ENCODE measurements around the gene TAC3. TPM values are rescaled to one million over a fixed set of nuclear protein-coding genes. Genes with fewer than 3 reads are reported as not detected.

TAC3 gene
- total and polyA plus RNA-seq, 2 donors (not counting 3 experiments of a cell fraction or from before 2014, with no cell fraction given), result not detected

DNA sequence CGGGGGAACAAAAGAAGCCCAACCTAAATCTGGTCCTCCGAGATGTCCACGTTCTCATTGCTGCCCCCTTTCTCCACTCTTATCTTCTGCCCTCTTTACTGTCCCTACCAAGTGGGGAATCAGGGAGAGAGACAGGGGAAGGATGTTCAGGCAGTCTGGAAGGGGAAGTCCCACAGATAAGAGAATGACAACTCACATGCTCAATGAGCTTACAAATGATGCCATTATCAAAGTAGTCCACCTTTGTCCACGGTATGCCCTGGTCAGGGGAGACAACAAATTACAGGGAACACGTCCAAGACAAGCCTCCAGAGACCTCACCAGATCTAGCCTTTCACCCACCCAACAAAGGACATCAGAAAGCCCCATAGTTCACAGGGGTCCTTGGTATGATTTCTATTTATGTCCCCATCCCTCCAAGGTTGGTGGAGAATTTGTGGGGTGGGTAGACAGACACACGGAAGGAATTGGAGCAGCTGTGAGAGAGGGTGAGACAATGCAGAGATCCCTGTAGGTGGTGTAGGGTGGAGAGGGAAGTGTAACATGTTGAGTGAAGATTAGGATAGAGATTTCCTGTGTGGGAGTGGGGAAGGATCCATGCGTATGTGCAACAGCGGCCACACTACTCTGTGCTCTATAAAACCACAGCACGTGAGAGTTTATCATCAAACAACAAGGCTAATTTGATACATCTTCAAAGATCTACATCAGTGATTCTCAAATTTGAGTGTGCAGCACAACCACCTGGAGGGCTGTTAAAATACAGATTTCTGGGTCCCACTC lies 22.9 kb upstream of the TAC3 start:
- TF ChIP-seq EZH2 (IDR thresholded peaks at IDR 0.05; ENCODE audit: borderline replicate concordance, low read depth, low read length, severe bottlenecking) (no peak), GATA2 (IDR thresholded peaks at IDR 0.05; ENCODE audit: insufficient read depth, insufficient read length, low read depth, low read length) (no peak), JUN (IDR thresholded peaks at IDR 0.05; ENCODE audit: borderline replicate concordance, insufficient read depth, insufficient read length, low read depth) (no peak), FOS (IDR thresholded peaks at IDR 0.05; ENCODE audit: borderline replicate concordance, insufficient read depth, low read length) (no peak), MYC (IDR thresholded peaks at IDR 0.05; ENCODE audit: low read depth, low read length) (no peak), POLR2AphosphoS5 (IDR thresholded peaks at IDR 0.05; ENCODE audit: insufficient read depth, low read depth, low read length) (no peak), POLR2A (IDR thresholded peaks at IDR 0.05; ENCODE audit: low read depth, low read length) (no peak)
- TF ChIP-seq, protein P1, sequence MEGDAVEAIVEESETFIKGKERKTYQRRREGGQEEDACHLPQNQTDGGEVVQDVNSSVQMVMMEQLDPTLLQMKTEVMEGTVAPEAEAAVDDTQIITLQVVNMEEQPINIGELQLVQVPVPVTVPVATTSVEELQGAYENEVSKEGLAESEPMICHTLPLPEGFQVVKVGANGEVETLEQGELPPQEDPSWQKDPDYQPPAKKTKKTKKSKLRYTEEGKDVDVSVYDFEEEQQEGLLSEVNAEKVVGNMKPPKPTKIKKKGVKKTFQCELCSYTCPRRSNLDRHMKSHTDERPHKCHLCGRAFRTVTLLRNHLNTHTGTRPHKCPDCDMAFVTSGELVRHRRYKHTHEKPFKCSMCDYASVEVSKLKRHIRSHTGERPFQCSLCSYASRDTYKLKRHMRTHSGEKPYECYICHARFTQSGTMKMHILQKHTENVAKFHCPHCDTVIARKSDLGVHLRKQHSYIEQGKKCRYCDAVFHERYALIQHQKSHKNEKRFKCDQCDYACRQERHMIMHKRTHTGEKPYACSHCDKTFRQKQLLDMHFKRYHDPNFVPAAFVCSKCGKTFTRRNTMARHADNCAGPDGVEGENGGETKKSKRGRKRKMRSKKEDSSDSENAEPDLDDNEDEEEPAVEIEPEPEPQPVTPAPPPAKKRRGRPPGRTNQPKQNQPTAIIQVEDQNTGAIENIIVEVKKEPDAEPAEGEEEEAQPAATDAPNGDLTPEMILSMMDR (IDR thresholded peaks at IDR 0.05; ENCODE audit: extremely low read depth in 1 of 2, insufficient read depth in 1 of 2, low read depth in 1 of 2, low read length in 2 of 2), result no peak
- TF ChIP-seq, protein P2, sequence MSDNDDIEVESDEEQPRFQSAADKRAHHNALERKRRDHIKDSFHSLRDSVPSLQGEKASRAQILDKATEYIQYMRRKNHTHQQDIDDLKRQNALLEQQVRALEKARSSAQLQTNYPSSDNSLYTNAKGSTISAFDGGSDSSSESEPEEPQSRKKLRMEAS (IDR thresholded peaks at IDR 0.05; ENCODE audit: insufficient read depth, insufficient read length), result no peak
- no peak overlapping the region for H2AFZ ChIP-seq (ENCODE audit: low read depth, low read length)
- CTCF ChIA-PET, result interaction anchor here (1.1 kb wide), 1 partner anchor 30 kb away, joined by 3 read pairs; no protein-coding TSS in a partner anchor
- H3K27ac ChIP-seq (ENCODE audit: insufficient read depth, low read depth, low read length), result no peak overlapping the region
- BruUV-seq (replicated peaks), result no TSS peak
- H3K9ac ChIP-seq (replicated peaks; ENCODE audit: extremely low read depth, insufficient read depth, low read length), result no peak overlapping the region
- intact Hi-C loops (cut with micrococcal nuclease) (no loop called here), dilution Hi-C loops (cut with MboI; ENCODE audit: extremely low pct_ligation_motif_present, low sequenced_read_pairs) (no loop called here)
- no peak for DNase-seq (ENCODE audit: low read depth, low spot score)
- H3K9me3 ChIP-seq (replicated peaks; ENCODE audit: control insufficient read depth, insufficient read depth, low read length), result no peaks in the 10 kb centered on the region
- peaks cover 22 to 27% of the 10 kb centered on the region in 2 experiments for H3K27me3 ChIP-seq (ENCODE audit: control insufficient read depth in 2 of 2, insufficient read depth in 2 of 2, low read length in 2 of 2)
- H3K4me2 ChIP-seq (ENCODE audit: insufficient read depth, low read length), result no peak overlapping the region
- H3K36me3 ChIP-seq (ENCODE audit: control insufficient read depth in 2 of 2, extremely low read depth in 1 of 2, insufficient read depth in 2 of 2, low read length in 2 of 2), result no peaks in the 10 kb centered on the region
- no peaks in the 10 kb centered on the region for H3K9me1 ChIP-seq (replicated peaks; ENCODE audit: control insufficient read depth, extremely low read depth, insufficient read depth, low read length)
- no peaks in the 10 kb centered on the region for H3K4me1 ChIP-seq (ENCODE audit: control insufficient read depth, extremely low read depth, insufficient read depth, low read length)
- H3K4me3 ChIP-seq (replicated peaks in 1 of 3; ENCODE audit: insufficient read depth in 1 of 3, low read depth in 1 of 3, low read length in 3 of 3), result no peak overlapping the region
- no peaks in the 10 kb centered on the region for H4K20me1 ChIP-seq (replicated peaks; ENCODE audit: control insufficient read depth, extremely low read depth, insufficient read depth, low read length)
- POLR2A ChIA-PET, result no interaction called here
- H3K79me2 ChIP-seq (ENCODE audit: control insufficient read depth, insufficient read depth, low read length), result no peaks in the 10 kb centered on the region
- no peak for FAIRE-seq

Data from endothelial cell of umbilical vein (primary cell).